Forelimb muscle (tissue), 1 donor: ENCODE data around the gene PTPRE. TPM values are rescaled to one million over a fixed set of nuclear protein-coding genes. Genes with fewer than 3 reads are reported as not detected.

ENCODE experiments used
- DNase-seq: peaks from one replicate; pipeline ENCODE4 v3.0.0-alpha.2; 2013; ENCODE audit warnings: low read depth
- polyA plus RNA-seq: library from polyadenylated mRNA; unstranded; fragments of 120-200 nt; gene quantifications from one replicate; pipeline ENCODE4 v1.2.1, GENCODE V29; 2013; ENCODE audit not compliant: insufficient read length

PTPRE gene
- polyA plus RNA-seq, 1 donor: 7.8 TPM

GRCh38 chr10:127952918-127953317, 46.0 kb downstream of the PTPRE start:
- no peak for DNase-seq

- no peak for DNase-seq
Measured at GRCh38 chr10:127953876-127954275, 47.0 kb downstream of the PTPRE start.

- DNase-seq: no peak
Measured at GRCh38 chr10:127959428-127959827, 52.5 kb downstream of the PTPRE start.

DNA sequence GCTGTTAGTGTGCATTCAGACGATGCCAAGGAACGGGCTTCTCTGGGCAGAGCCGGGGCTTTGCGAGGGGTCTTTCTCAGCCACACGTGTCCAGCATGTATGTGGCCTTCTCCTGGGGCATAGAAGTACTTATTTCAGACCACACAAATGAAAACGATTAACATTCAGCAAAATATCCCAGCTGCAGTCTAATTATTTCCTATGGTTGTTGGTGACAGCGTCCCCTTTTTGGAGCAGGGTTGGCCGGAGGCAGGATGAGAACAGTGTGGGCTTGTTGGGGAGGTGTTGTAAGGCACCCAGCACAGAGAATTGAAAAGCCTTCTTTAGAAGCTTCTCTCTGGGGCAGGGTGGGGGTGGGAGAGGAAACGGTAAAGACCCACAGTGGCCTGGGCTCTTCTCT, 54.2 kb downstream of the PTPRE start:
- DNase-seq: no peak

GRCh38 chr10:127962205-127962604, 55.3 kb downstream of the PTPRE start:
- no peak for DNase-seq

GRCh38 chr10:127963136-127963535, 56.2 kb downstream of the PTPRE start:
- DNase-seq: no peak

DNA sequence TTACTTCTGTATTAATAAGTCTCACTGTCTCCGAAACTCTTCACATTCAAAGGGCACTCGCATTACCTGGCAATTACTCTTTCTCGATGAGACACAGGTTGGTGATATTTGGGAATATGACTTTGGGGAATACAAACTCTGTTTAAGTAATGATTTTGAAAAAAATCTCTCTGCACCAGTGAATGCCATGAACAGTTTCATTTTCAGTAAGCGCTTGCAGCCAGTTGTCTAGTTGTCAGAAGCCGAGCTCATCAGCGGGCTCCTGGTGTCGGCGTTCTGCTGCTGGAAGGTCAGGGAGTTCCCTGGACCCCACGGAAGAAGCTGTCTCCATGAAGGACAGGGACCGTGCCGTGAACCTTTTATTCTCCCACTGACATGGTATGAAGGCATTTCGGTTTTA, 57.7 kb downstream of the PTPRE start:
- no peak for DNase-seq

DNA sequence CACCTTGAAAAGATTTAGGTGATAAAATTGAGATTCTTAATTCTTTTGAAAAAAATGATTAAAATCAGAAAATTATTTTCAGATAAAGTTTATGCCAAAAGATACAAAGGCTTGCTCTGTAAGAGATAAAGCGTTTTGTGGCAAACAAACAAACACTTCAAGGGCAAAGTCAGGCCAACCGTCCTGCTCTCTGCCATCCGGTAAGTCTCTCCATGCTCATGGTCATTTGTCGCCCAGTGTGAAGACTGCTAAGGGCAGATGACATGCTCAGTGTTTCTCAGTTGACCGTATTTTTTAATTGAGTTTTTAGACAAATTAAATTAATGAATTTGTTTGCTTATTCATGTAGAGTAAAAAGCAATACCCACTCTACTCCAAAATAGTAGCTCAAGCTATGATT, 60.0 kb downstream of the PTPRE start:
- DNase-seq: no peak

DNA sequence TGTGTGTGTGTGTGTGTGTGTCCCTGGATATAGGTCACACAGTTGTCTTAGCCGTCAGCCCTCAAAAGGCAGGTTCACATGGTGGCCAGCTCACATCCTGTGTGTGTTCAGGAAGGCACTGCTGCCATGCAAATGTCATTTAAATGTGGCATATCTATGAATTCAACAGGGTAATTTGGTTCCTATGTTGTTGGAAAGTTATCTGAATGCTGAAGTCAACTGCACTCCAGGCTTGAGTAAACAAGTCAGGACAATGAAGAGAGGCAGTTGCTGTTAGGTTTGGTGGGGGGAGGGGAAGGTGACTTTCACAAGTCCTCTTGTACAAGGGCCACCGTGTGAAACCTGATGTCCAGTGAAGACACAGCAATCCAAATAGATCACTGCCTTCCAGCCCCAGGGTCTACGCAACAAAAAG, 61.1 kb downstream of the PTPRE start:
- no peak for DNase-seq

GRCh38 chr10:127968659-127969058, 61.8 kb downstream of the PTPRE start:
- DNase-seq: no peak

DNA sequence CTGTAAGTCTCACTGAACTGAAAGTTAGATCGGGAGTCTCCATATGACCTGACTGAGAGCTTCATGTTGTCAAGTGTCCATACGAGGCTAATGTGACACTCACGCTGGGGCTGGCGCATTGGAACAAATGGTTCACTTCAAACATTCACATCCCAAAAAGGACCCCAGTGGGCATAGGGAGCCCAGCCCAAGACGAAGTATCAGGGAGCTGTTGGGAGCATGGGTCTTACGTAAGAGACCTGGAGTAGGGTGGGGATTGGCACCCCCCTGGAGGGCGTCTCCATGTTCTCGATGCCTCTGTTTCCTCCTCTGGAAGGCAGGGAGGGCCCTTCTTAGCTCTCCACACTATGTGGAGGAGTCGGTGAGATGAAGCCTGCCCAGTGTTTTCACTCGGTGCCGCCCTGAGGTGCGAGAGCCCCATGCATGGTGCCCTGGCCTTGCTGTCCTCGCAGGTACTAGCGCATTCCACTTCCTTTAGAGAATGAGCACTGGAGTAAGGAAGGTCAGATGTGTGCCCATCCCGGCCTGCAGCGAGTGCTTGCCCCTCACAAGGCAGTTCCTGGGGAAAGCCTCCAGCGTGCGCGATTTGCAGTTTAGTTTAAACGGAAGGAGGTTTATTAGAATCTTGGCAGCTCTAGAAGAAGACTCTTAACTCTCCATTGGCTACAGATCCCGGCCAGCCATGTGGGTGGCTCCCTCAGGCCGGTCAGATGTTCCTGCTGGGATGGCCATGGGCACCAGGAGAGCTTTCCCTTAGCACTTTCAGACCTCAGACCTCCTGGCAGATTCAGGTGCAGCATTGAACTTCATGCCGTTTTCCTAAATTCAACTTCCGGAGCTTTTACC, 64.4 kb downstream of the PTPRE start:
- DNase-seq: no peak

GRCh38 chr10:127971963-127972615, 65.2 kb downstream of the PTPRE start:
- DNase-seq: no peak

GRCh38 chr10:127972751-127973357, 66.0 kb downstream of the PTPRE start:
- DNase-seq: no peak

DNA sequence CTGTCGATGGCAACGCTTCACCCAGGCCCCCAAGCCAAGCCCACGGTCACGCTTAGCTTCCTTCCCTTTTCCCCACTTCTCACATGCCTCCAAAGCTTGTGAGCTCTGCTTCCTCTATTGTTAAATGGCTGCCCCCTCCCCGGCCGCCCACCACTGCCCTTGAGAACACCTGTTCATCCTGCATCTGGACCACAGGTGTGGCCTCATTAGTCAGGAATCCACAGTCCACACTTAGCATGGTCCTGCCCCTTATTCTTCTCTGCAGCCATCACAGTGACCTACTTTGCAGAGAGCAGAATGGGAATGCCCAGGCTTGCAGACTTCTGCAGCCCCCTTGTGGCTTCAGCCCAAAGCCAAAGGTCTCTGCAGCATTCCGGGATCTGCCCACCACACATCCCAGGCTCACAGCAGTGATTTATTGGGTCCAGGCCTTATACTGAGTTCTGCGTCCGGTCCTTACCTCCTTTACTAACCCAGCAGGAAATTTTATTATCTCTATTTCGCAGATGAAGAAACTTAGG, 66.9 kb downstream of the PTPRE start:
- DNase-seq: no peak

DNA sequence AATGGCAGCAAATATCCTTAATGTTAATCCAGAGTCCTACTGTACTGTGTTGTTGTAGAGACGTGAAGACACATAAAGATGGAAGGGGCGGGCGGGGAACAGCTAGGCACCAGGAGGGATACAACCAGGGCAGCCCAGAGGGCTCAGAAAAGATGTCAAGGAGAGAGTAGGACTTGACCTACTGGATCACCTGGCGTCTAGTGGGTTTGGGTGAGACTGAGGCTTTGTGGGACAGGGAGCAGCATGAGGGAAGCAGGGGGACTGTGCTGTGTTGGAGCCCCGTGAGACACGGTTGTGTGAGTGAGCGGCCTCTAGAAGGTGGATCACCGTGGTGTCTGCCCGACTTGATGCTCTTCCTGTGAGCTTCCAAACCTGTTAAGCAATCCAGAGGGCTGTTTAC, 68.0 kb downstream of the PTPRE start:
- DNase-seq: no peak

DNA sequence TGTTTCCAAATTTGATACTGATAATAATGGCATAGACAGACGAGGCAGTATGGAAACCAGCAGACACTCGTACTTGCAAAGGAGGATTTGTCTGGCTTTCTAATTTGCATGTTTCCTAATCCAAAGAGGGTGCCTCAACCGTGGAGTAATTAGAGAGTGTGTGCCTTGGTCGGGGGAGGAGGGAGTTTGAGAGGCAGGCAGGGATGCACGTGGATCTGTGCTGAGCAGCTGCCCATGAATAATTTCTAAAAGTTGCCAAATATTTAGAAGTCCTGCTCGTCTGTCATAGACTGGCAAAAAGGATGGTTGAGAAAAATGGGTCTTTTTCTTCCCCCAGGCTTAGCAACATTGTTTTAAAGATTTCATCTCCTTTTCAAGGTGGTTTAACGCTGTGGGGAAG, 69.4 kb downstream of the PTPRE start:
- DNase-seq: no peak

DNA sequence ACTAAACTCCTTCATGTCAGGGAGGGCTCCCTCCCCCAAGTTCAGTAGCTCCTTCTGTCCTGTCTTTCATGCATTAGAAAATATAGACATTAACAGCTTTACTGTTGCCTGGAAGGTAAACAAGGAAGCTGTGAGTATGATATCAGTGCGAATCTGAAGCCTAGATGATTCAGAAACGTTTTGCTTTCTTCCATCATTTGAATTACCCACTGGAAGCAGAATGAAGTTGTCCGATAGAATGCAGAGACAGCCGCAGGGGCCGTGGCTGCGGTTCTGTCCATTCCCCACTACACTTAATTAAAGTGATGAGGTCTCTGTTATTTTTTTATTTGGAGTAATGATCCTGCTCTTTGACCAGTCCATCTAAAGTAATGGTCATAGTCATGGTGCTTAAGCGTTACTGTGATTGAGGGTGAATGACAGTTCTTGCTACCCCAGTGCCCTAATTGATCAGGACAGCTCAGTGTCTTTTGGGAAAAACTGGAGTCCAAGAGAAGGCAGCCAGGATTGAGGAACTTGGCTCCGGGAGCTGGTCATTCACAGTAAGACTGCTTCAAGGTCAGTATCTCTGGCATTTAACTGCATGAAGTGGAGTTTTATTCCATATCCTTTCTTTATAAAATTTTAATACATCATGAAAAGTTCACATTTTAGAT, 69.9 kb downstream of the PTPRE start:
- DNase-seq: no peak

GRCh38 chr10:127977357-127978009, 70.6 kb downstream of the PTPRE start:
- no peak for DNase-seq

DNA sequence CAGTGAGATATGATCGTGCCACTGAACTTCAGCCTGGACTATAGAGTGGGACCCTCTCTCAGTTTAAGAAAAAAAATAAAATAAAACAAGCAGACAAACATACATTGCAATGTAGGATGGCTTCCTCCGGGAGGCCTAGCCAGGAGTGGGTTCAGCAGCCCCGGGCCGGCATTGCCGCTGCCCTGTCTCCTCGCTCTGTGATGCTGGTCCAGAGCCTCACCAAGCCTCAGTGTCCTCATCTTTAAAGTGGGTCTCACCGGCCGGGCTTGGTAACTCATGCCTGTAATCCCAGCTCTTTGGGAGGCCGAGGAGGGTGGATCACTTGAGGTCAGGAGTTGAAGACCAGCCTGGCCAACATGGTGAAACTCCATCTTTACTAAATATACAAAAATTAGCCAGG, 71.6 kb downstream of the PTPRE start:
- no peak for DNase-seq

GRCh38 chr10:127979045-127979444, 72.1 kb downstream of the PTPRE start:
- no peak for DNase-seq

DNA sequence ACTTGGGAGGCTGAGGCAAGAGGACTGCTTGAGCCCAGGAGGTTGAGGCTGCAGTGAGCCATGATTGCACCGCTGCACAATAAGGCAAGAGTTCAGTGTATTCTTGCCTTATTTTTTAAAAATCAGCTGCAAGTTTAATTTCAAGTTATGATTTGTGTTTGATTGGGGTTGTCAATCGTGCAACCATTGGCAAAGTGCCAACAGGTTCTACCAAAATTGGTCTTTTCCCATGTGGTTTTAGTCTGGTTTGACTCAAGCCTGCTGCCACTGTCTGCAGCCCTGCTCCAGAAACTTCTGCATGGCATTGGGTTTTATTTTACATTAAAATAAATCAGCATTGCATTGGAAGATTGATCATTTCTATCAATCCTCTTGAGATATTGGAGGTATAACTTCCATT, 72.7 kb downstream of the PTPRE start:
- DNase-seq: no peak

- DNase-seq: no peak
Measured at GRCh38 chr10:127980898-127981297, 74.0 kb downstream of the PTPRE start.
